T1000 (cell line): ENCODE results near the gene AGBL4.
"Not testable (repeated sequence)": the region's sequence is repeated elsewhere in the genome, so short reads cannot be mapped to it uniquely, and the experiment has no call there.

ENCODE experiments used
- DNase-seq: peaks from one replicate; lab custom pipeline; 2025; ENCODE audit warnings: mixed read lengths; lab: John Stamatoyannopoulos, UW

Gene AGBL4

DNA sequence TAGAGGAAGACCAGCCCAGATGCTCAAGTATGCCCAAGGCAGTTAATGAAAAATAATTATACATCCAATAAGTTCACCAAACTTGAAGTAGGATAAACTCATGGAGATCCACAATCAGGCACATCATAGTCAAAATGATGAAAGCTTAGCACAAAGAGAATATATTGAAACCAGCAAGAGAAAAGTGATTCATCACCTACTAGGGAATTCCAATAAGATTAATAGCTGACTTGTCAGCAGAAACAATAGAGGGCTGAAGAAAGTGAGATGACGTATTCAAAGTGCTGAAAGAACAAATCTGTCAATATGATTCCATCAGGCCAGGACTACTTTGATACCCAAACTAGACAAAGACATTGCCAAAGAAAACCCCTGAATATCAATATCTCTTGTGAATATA is 995.4 kb downstream of the AGBL4 start:
- DNase-seq: no peak

DNA sequence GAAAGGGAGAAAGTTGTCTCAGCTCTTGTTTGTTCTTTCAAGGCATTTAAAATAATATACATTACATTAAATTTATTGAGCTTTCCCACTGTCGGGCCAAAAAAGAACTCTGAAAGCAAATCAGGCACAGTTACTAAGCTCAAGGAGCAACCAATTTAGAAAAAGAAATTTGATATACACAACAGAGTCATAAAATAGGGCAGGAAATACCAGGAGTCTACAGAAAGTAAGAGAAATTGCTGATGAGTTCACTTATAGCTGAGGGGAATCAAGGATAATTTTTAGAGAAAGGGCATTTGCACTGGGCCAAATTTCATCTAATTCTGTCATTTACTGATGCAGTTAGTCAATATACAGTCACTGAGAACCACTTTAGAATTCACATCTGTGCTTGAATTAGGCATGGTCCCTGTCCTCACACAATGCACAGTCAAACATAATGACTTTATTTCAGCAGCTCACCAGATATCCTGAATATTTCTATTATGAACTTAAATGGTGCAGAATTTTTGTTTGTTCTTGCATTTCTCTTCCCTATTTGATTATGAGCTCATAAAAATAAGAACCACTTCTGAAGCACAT is 997.4 kb downstream of the AGBL4 start:
- no peak for DNase-seq

DNA sequence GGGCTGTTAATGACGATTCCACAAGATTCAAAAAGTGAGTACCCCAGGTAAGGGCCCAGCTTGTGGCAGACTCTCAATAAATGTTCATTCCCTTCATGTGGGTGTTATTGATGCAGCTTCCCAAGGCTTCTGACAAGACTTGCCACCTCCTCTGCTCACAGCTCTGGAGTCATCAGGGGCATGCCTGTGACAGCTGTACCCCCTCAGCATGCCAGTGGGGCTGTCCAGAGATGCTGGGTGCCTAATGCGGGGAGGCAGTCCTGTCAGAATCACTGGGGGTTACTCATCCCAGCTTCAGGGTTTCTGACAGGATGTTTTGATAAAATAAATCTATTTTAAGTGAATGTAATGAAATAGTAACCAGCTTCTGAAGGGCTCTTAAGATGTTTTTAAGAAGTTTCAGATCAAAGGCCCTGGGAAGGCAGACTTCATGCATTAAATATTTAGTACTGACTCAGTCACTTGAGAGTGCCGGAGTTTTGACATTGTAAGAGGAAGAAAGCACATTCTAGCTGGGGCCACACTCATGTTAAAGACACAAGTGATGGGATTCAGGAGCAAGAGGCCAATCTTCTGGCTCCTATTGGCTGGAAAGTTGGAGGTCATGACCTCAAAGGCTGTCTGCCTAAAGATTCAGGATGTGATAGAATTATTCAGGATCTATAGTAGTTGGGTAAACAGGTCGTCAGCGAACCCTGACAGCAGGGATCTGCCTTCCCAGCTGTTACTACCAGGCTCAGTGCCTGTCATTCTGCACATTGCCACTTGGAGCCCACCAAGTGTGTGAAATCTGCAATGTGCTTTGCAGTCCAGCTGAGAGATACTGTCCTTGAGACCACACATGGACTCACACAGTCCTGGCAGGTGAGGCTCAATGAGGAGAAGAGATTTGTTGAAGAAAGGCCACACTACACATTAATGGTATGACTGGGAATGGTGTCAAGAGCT is 1007.5 kb downstream of the AGBL4 start:
- DNase-seq: no peak

DNA sequence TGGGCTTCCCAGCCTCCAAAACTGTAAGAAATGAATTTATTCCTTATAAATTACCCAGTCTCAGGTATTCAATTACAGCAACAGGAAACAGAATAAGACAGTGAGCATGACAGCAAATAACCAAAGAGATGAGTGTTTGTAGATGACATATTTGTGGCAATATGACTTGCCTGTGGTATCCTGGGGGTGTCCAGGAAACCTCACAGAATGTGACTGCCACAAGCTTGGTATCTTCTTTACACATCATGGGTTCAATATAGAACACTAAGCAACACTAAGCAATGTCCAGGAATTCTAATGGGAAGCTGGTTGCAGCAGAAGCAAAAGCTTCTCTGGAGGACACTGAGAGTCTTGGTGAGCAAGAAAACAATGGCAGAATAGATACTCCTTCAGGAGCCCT is 1010.7 kb downstream of the AGBL4 start:
- no peak for DNase-seq

DNA sequence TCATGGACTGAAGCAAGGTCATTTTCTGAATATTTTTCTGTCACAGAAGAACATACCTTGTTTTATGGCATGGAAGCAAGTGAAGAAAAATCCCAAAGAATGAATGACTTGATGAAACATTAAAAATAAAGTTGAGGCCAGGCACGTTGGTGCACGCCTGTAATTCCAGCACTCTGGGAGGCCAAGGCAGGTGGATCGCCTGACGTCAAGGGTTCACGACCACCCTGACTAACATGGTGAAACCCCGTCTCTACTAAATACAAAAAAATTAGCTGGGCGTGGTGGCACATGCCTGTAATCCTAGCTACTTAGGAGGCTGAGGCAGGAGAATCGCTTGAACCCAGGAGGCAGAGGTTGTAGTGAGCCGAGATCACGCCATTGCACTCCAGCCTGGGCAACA is 1020.8 kb downstream of the AGBL4 start:
- DNase-seq: not testable (repeated sequence)

DNA sequence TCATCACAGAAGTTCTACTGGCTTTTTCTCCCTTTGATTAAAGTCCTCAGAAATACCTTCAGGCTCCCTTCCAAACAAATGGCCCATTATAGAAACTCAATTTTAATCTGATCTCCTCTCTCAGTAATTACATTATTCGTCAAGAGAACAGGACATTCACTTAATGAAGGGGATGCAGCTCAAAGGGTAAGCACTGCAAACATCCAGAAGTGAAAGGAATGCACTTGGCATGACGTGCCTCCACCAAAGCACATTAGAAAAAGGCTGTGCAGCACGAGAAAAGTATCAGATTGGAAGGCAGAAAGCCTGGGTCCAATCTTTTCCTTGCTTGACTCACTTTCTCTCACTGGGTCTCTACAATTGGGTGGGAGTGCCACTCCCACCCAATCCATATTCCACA is 1024.4 kb downstream of the AGBL4 start:
- no peak for DNase-seq

DNA sequence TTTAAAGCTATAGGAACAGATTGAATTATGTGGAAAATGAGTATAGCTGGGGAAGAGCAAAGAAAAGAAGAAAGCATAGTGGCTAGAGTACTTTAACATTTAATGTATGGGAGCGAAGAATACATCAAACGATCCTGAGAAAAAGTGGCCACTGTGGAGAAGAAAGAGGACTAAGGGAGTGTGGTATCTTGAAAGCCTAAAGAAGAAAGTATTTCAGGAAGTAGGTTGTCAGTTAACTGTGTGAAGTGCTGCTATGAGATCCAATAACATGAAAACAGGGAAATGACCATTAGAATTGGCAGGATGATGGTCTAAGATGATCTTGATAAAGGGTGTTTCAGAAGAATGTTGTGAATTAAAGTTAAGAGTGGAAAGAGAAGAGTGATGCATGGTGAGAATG is 1027.4 kb downstream of the AGBL4 start:
- DNase-seq: no peak

DNA sequence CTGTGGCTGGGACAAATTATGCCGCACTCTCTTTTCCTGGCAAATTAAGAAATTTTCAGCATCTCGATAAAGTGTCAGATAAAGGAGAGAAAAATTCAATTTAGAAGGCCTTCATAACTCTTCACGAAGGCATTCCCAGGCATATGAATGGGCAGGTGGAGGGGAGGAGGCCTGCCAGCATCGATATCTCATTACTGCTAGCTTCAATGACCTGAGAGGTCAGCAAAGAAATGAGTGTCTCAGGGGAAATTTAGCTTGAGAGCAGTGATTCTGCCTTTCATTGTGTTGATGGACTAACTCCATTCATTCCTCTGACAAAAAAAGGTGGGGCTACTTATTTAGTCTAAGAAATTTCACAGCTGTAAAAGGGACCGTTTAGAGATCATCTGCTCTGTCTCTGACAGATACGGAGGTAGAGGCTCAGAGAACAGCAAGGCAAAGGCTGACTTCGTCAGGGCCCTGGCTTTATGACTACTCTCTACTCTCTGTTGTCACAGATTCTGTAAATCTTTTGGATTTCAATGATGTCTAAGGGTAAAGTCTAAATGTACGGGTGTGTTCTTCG is 1035.0 kb downstream of the AGBL4 start:
- no peak for DNase-seq

DNA sequence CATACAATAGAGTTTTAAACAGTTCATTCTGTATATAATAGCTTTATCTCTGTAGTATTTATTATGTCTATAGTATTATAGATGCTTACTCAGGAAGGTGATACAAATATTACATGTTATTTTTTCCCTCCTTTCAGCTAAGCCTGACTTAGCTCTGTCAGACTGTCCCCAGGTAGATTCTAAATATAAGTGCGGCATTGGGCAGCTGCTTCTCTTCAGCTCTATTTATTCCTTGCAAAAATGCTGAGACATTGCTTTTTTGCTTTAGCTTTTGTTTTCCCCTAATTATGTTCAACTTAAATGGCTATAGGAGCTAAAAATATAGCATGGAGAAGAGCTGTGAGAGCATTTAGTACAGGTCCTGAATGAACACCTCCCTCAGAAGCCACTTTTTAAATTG is 1043.8 kb downstream of the AGBL4 start:
- DNase-seq: no peak

DNA sequence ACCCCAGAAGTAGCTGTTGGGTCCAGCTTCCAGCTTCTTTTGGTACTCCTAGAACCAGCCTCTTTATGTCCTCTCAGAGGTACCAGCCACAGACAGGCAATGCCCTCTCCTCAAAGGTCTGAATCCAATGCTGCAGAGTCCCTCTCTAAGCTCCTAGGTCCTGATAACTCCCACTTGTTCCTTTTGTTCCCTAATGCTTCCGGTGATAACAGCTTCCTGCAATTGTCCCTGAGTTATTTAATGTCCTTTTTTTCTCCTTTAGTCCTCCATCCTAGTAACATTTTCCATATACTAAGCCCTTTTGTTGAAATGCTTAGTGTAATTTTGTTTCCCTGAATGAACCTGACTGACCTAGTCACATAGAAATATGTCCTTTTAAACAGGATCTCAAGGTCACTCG is 1045.3 kb downstream of the AGBL4 start:
- DNase-seq: no peak

DNA sequence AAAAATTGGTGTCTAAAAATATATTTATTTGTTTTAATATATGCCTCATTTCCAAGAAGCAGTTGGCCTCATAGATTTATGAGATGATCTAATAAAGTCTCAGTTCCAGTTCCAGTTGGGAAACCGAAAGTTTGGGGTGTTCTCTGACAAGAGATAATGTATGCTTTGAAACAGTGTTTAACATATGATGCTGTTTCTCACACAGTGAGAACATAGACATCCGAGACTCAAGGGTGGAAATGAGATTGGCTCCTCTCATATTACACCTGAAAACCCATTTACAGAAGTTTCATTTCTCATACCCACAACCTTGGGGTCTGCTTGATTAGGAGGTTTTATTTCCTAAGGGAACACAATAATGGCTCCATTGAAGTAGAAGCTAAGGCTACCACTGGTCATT is 1046.5 kb downstream of the AGBL4 start:
- no peak for DNase-seq

DNA sequence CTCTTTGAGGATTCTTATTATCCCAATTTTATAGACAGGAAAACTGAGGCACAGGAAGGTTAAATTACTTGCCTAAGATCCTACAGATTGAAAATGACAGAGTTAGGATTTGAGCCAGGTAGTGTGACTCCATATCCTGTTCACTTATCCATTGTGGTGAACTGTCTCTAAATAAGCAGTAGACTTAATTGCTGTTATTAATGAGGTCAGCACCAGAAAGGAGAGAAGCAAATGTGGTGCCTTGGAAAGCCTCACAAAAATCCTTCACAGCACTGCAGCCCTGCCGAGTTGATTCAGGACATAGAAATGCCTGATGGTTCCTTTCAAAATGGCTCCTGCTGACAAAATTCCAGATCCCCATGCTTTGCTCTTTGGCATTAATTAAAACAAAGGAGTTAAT is 1053.8 kb downstream of the AGBL4 start:
- DNase-seq: no peak

DNA sequence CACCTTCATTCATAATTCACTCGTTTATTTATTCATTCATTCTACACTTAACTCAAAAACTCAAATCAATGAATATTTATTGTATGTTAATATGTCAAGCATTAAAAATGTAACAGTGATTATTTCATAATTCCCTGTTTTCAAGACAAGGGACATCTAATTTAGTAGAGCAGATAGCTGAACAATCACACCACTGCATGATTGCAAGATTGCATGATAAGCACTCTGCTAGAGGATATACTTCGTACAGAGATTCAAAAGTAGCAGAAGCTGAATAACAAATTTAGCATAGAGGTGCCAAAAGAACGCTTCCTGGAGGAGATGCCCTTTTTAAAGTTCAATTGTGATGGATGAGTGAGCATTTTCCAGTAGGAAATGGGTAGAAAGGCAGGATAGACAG is 1056.4 kb downstream of the AGBL4 start:
- DNase-seq: no peak

DNA sequence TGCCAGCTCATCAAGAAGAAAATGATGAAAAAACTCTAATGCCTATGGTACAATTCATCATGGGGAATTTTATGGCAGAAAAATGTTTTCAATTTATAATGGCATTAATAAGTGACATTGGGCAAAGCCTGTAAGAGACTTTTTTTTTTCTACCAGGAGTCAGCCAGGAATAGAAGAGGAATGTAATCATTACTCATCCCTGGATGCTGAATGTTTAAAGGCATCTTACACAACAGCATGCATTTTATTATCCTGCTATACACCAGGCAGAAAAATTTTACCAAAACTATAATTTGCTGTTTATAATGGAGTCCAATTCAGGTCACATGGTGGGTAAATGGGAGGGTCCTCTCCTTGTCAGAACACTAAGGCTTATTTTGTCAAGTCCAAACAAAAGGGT is 1057.2 kb downstream of the AGBL4 start:
- no peak for DNase-seq

DNA sequence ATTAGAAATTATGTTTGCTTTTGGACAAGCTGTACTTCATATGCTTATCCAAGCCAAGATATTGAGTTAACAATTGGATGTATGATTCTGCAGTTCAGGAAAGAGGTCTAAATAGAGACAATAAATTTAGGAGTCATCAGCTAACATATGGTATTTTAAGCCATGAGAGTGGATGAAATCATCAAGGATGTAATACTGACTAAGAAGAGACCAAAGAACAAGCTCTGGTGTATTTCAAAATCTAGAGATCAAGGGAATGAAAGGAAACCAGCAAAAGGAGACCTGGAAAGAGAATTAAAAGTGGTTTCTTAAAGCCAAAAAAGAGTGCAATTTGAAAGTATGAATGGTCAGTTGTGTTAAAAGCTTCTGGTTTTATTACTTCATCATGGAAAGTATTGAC is 1063.4 kb downstream of the AGBL4 start:
- no peak for DNase-seq

DNA sequence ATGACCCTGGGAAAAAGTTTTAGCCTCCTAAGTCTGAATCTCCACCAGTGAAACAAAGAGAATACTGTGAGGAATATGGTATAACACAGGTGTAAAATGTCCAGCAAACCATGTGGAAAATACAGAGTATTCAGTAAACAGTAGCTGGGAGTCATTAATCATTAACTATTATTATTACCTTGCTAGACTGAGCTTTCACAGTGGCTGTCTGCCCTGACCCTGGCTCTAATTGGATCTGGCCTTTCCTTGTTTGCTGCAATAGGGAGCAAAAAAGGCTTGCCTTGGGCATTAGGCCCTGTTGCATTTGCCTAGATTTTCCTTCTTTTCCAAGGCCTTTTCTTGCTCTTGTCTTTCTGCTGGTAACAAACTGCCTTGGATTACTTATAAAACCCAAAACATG is 1068.0 kb downstream of the AGBL4 start:
- DNase-seq: no peak

DNA sequence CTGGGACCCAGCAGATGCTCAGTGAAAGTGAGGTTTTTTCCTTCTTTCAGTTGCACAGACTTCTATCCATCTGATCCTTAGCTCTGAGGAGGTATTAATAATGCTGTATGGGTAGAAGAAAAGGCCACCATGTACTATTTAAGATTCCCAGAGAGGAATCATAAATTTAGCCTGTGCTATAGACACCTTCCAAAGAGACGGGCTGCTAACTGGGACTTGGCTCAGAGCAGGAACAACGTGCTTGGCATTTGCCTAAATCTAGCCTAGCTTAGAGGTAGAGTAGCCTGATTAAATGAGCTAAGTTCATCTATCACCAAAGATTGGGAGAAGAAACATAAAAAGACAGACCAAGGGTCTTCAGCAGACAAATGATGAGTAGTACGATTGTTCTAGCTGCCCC is 1070.1 kb downstream of the AGBL4 start:
- DNase-seq: no peak

DNA sequence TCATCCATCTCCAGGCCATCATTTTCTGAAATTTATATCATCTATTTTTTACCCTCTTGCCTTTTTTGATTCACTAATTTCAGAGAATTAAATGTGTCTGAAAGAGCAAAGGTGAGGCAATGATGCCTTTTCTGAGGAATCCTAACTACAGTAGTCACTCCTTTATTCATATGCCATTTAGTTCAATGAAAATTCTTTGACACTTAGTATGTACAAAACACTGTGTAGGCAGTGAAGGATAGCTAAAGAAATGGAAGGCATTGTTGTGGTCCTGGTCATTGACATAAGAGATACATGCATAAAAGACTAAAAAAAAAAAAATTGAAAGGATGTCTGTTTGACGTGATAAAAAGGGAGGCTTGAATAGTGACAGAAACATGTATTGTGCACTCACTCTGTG is 1075.2 kb downstream of the AGBL4 start:
- DNase-seq: no peak

DNA sequence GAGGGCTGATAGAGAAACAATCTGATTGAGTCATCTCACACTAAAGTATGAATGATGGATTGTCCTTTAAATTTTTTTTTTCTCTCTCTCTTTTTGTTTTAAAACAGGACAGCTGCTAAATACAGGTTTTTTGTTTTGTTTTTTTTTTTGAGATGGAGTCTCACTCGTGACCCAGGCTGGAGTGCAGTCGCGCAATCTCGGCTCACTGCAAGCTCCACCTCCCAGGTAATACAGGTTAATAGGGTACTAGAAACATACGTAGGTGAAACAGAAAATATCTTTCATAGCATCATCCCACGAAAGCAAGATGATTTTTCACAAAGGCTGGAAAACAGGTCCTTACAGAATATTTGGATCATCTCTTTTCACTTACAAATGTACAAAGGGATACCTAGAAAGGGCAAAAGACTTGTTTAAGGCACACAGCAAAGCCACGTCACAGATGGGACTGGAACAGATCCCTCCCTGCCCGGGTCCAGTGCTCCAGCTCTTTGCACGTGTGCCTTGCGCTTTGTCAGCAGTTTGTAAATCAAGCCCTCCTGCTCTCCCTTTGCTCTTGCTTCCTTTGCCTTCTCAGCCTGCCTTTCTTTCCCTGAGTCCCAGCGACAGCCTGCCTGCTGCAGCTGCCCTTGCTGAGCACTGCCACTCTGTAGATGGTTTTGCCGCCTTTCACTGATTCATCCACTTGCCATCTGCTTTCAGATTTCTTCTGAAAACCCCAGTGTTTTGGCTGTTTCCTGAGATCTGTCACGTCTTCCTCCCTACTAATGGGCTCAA is 1075.8 kb downstream of the AGBL4 start:
- DNase-seq: no peak

DNA sequence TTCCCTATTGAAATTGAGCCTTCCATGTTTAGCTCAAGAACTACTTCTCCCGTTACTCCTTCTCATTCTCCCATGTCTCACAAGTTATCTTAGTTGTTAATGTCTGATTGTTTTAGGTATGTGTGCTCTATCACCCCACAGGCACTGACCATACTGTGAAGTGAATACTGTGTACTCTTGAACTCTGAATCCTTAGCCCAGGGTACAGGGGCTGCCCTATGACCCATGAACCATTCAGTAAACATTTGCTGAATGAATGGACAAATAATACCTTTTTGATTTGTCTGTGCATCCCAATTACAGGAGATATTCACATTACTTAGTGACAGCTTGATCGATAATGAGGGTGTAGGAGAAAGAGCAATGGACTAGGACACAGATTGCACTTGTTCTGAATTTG is 1077.7 kb downstream of the AGBL4 start:
- DNase-seq: no peak

DNA sequence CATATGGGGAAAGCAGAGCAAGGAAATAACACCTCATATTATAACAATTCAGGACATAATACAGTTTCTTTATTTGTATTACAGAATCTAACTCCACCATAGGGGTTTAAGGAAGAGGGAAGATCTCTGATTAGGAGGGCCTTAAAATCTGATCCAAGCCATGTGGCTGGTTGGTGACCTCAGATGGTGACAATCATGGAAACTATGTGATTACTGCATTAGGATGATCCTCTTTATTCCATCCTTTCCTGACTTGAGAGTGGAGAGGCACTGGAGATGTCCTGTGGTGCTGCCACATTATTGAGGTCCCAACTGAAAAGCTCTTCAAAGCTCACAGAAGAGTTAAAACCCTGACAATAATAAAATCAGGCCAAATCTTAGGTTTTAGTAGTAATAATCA is 1078.9 kb downstream of the AGBL4 start:
- no peak for DNase-seq

DNA sequence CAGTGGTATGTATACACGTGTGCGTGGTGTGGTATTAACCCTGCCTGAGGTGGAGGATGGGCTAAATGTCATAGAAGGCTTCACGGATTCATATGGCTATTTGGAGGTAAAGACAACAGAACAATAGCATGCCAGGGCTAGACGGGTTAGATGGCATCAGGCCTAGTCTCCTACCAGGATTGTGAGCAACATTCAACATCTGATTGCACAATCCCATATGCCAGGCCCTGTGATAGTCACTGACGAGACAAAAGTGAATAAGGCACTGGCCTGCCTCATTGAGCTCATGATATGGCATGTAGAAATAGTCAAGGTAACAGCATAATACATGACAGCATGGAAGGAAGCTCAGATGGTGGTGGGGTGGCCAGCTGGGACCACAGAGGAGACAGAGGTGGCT is 1079.9 kb downstream of the AGBL4 start:
- no peak for DNase-seq

DNA sequence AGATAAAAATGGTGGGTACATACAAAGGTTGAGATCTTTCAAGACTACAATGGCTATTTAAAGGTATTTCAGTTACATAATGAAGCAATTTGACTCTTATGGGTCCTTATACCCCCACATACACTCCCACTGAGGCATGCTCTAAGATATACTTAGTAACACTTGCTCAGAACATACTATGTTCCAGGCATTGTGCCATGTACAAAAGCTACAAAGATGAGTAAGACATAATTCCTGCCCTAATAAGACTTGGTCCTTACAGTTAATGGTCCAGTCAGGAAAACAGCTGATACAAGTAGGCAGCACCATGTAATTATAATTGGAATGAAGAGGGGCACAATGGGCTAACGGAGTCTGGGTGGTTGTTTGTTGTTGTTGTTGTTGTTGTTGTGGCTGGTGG is 1080.4 kb downstream of the AGBL4 start:
- no peak for DNase-seq
